Activated B cell treated with CpG ODN at 0.5 μM for 24 hours (primary cell): ENCODE data around the gene KIAA0319L. TPM values are rescaled to one million over a fixed set of nuclear protein-coding genes. Genes with fewer than 3 reads are reported as not detected.

Source experiments
- ATAC-seq: fragments of 200-7000 bp; cut with Tn5 transposase; one replicate; pipeline ENCODE4 v1.10.0; 2021; ENCODE audit warnings: low read depth, mild to moderate bottlenecking, moderate library complexity
- CTCF ChIA-PET: fragments of 350-600 bp; sonication (Branson Sonifier 250); formaldehyde crosslinking; loops from one replicate; lab custom pipeline; 2021; ENCODE audit warnings: antibody characterized with exemption; lab: Charles Lee
- POLR2A ChIA-PET: fragments of 350-600 bp; sonication (Branson Sonifier 250); formaldehyde crosslinking; loops from one replicate; lab custom pipeline; 2021; ENCODE audit warnings: antibody characterized with exemption; lab: Charles Lee
- DNase-seq: peaks from one replicate; pipeline ENCODE4 v3.0.0; 2022
- H3K27ac Mint-ChIP-seq: one replicate; pipeline ENCODE4 v1.8.0; 2020; ENCODE audit warnings: mixed read lengths
- H3K27me3 Mint-ChIP-seq: one replicate; pipeline ENCODE4 v1.8.0; 2021; ENCODE audit warnings: mixed read lengths
- H3K36me3 Mint-ChIP-seq: one replicate; pipeline ENCODE4 v1.8.0; 2021; ENCODE audit warnings: low read depth, mixed read lengths
- H3K4me1 Mint-ChIP-seq: one replicate; pipeline ENCODE4 v1.8.0; 2021; ENCODE audit warnings: mixed read lengths
- H3K4me3 Mint-ChIP-seq: one replicate; pipeline ENCODE4 v1.8.0; 2020; ENCODE audit warnings: mild to moderate bottlenecking, mixed read lengths
- H3K9me3 Mint-ChIP-seq: one replicate; pipeline ENCODE4 v1.8.0; 2020; ENCODE audit warnings: mixed read lengths
- intact Hi-C: fragments of 100-400 bp; cut with micrococcal nuclease; formaldehyde crosslinking; loops from one replicate; pipeline ENCODE4 v1.15.1; 2024
- total RNA-seq: library from RNA; stranded (reverse); gene quantifications from 2 replicates; pipeline ENCODE4 v1.2.3, GENCODE V29; 2022
- TF ChIP-seq, protein P1 (sequence below): fragments of 200-600 bp; IDR thresholded peaks from one replicate; pipeline ENCODE4 v1.8.0; 2022; ENCODE audit warnings: antibody characterized with exemption, mild to moderate bottlenecking

Gene KIAA0319L
- total RNA-seq, 1 donor from 2014 or later = 59.1 TPM

- Mint-ChIP-seq H3K4me1 (peaks cover 11% of the 10 kb centered on the region), H3K27ac (no peak overlapping the region), H3K4me3 (no peak overlapping the region), H3K27me3 (no peaks in the 10 kb centered on the region), H3K36me3 (peaks cover 50% of the 10 kb centered on the region), H3K9me3 (peaks cover 11% of the 10 kb centered on the region)
- TF ChIP-seq, protein P1, sequence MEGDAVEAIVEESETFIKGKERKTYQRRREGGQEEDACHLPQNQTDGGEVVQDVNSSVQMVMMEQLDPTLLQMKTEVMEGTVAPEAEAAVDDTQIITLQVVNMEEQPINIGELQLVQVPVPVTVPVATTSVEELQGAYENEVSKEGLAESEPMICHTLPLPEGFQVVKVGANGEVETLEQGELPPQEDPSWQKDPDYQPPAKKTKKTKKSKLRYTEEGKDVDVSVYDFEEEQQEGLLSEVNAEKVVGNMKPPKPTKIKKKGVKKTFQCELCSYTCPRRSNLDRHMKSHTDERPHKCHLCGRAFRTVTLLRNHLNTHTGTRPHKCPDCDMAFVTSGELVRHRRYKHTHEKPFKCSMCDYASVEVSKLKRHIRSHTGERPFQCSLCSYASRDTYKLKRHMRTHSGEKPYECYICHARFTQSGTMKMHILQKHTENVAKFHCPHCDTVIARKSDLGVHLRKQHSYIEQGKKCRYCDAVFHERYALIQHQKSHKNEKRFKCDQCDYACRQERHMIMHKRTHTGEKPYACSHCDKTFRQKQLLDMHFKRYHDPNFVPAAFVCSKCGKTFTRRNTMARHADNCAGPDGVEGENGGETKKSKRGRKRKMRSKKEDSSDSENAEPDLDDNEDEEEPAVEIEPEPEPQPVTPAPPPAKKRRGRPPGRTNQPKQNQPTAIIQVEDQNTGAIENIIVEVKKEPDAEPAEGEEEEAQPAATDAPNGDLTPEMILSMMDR = no peak
- ATAC-seq = no peak
- POLR2A ChIA-PET = no interaction called here
- DNase-seq = no peak
- intact Hi-C loops = no loop called here
- CTCF ChIA-PET = interaction anchor here (0.6 to 0.8 kb wide), 2 partner anchors 18 to 80 kb away, joined by 3 read pairs; no protein-coding TSS in a partner anchor
Observed at GRCh38 chr1:35533586-35533985, 23.6 kb downstream of the KIAA0319L start.

DNA sequence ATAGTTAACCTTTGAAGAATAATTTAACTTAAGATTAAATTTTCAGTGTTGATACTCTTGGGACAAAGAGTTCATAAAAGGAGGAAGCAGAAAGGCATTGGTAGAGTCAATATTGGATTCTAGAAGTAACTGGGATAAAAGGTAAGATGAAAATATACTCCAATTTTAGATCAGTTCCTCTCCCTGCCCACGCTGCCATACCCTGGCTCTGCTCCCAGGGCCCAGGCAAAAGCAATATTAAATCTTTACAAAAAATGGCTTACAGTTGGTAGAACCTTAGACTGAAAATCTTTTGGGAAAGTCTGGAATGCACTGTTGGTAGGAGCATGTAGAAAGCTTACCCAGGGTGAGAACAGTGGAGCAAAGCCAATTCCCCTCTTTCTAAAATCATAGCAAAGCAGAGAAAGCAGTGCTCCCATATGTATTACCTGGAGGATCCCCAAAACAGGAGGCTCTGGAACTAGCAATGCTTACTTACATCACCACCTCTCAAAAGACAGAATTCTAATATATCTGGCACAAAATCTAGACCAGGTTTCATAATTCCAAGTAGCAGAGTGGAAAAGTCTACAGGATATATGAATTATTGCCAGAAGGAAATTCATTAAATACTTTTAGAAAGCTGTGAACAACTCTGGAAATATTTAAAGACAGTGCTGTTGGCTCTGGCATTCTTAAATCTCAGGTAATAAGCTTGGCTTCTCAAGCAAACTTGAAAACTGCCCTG lies 24.5 kb downstream of the KIAA0319L start:
- no peaks in the 10 kb centered on the region for H3K27me3 Mint-ChIP-seq

GRCh38 chr1:35531368-35531767 lies 25.8 kb downstream of the KIAA0319L start:
- Mint-ChIP-seq H3K4me3 (no peak overlapping the region), H3K27me3 (no peaks in the 10 kb centered on the region)

More for the DNA sequence above, 24.5 kb downstream of the KIAA0319L start:
- no peak for ATAC-seq
- Mint-ChIP-seq H3K27ac (no peak overlapping the region), H3K4me3 (no peak overlapping the region), H3K9me3 (peaks cover 14% of the 10 kb centered on the region), H3K36me3 (peaks cover 53% of the 10 kb centered on the region), H3K4me1 (peaks cover 10% of the 10 kb centered on the region)
- ChIA-PET POLR2A (no interaction called here), CTCF (interaction anchor here (0.6 to 0.8 kb wide), 2 partner anchors 17 to 79 kb away, joined by 3 read pairs; no protein-coding TSS in a partner anchor)
- TF ChIP-seq, protein P1 = no peak
- DNase-seq = no peak
- intact Hi-C loops = no loop called here

GRCh38 chr1:35530946-35531345 lies 26.3 kb downstream of the KIAA0319L start:
- intact Hi-C loops = no loop called here
- CTCF ChIA-PET = no interaction called here
- Mint-ChIP-seq H3K27me3 (no peaks in the 10 kb centered on the region), H3K9me3 (peaks cover 14% of the 10 kb centered on the region), H3K4me3 (no peak overlapping the region), H3K36me3 (peaks cover 47% of the 10 kb centered on the region), H3K27ac (no peak overlapping the region), H3K4me1 (peaks cover 10% of the 10 kb centered on the region)
- ATAC-seq = no peak
- TF ChIP-seq, protein P1 = no peak
- DNase-seq = no peak
- POLR2A ChIA-PET = no interaction called here

More at GRCh38 chr1:35531368-35531767, 25.8 kb downstream of the KIAA0319L start:
- Mint-ChIP-seq H3K27ac (no peak overlapping the region), H3K4me1 (peaks cover 10% of the 10 kb centered on the region), H3K36me3 (peaks cover 48% of the 10 kb centered on the region), H3K9me3 (peaks cover 14% of the 10 kb centered on the region)
- no peak for DNase-seq
- ChIA-PET POLR2A (no interaction called here), CTCF (no interaction called here)
- no peak for ATAC-seq
- intact Hi-C loops = no loop called here
- TF ChIP-seq, protein P1 = no peak

- peaks cover 2% of the 10 kb centered on the region for H3K4me1 Mint-ChIP-seq
- H3K36me3 Mint-ChIP-seq = peaks cover 41% of the 10 kb centered on the region
- no peak overlapping the region for H3K27ac Mint-ChIP-seq
- no peaks in the 10 kb centered on the region for H3K27me3 Mint-ChIP-seq
- ChIA-PET CTCF (no interaction called here), POLR2A (interaction anchor here (0.7 kb wide), 1 partner anchor 10 kb away, joined by 5 read pairs; no protein-coding TSS in a partner anchor)
- H3K9me3 Mint-ChIP-seq = peaks cover 19% of the 10 kb centered on the region
- no peak overlapping the region for H3K4me3 Mint-ChIP-seq
- intact Hi-C loops = no loop called here
- DNase-seq = no peak
- no peak for ATAC-seq
- TF ChIP-seq, protein P1 = no peak
Observed at GRCh38 chr1:35530168-35530567, 27.0 kb downstream of the KIAA0319L start.
